Omental fat pad (tissue), 4 donors: Measurements from ENCODE around the gene ZMYM3. TPM values are rescaled to one million over a fixed set of nuclear protein-coding genes. Genes with fewer than 3 reads are reported as not detected.

ENCODE experiments used
- ATAC-seq: fragments of 150-250 bp; one replicate; pipeline ENCODE4 v1.9.1; 2016; ENCODE audit warnings: mild to moderate bottlenecking, moderate library complexity; ENCODE audit not compliant: low FRiP score
- DNase-seq: peaks from one replicate; pipeline ENCODE4 v3.0.0-alpha.2; 2019; ENCODE audit warnings: low spot score
- CTCF ChIP-seq, 3 donors: fragments of 450-650 bp; IDR thresholded peaks; one replicate each; pipeline ENCODE4 v1.5.1; 2016 to 2017; ENCODE audit warnings: antibody characterized with exemption in 3 of 3, mild to moderate bottlenecking in 3 of 3, moderate library complexity in 2 of 3
- total RNA-seq, 4 donors: library from RNA; depleted of rRNA; stranded (reverse); fragments of >200 nt; gene quantifications; one replicate each; pipeline ENCODE4 v1.1.0, GENCODE V29; 2016

Gene ZMYM3
- total RNA-seq, 4 donors from 2014 or later = 3.8 to 14.8 (median 11.2) TPM

GRCh38 chrX:71221145-71221544 lies 32.8 kb downstream of the ZMYM3 start:
- no peak for ATAC-seq
- TF ChIP-seq CTCF (IDR thresholded peaks at IDR 0.05) = no peak

GRCh38 chrX:71217298-71217697 lies 36.6 kb downstream of the ZMYM3 start:
- DNase-seq (no peak), ATAC-seq (no peak)
- no peak for TF ChIP-seq CTCF (IDR thresholded peaks at IDR 0.05)

More at GRCh38 chrX:71221145-71221544, 32.8 kb downstream of the ZMYM3 start:
- no peak for DNase-seq

GRCh38 chrX:71216485-71216884 lies 37.5 kb downstream of the ZMYM3 start:
- ATAC-seq (no peak), DNase-seq (no peak)
- no peak for TF ChIP-seq CTCF (IDR thresholded peaks at IDR 0.05)

- no peak for DNase-seq
- ATAC-seq = no peak
- TF ChIP-seq CTCF (IDR thresholded peaks at IDR 0.05) = no peak
Observed at GRCh38 chrX:71215338-71215912, 38.5 kb downstream of the ZMYM3 start.

GRCh38 chrX:71214604-71215337 lies 39.2 kb downstream of the ZMYM3 start:
- ATAC-seq (no peak), DNase-seq (no peak)

GRCh38 chrX:71214152-71214551 lies 39.8 kb downstream of the ZMYM3 start:
- no peak for DNase-seq
- ATAC-seq = no peak
- no peak for TF ChIP-seq CTCF (IDR thresholded peaks at IDR 0.05)

More at GRCh38 chrX:71214604-71215337, 39.2 kb downstream of the ZMYM3 start:
- TF ChIP-seq CTCF (IDR thresholded peaks at IDR 0.05) = no peak

- no peak for ATAC-seq
- TF ChIP-seq CTCF (IDR thresholded peaks at IDR 0.05) = no peak
Observed at GRCh38 chrX:71212536-71212935, 41.4 kb downstream of the ZMYM3 start.

More at GRCh38 chrX:71212536-71212935, 41.4 kb downstream of the ZMYM3 start:
- DNase-seq = no peak
